Endothelial cell of umbilical vein (primary cell): ENCODE measurements around the gene AMPH. TPM values are rescaled to one million over a fixed set of nuclear protein-coding genes. Genes with fewer than 3 reads are reported as not detected.

ENCODE experiments used
- BruUV-seq: library from RNA; stranded (reverse); fragments of 400-500 nt; replicated peaks from 2 replicates; lab custom pipeline; 2021; lab: Mats Ljungman, UMichigan
- CTCF ChIA-PET: fragments of 300-600, 350-600 bp; sonication (Branson Sonifier 250); formaldehyde crosslinking; loops from one replicate; lab custom pipeline; 2021; ENCODE audit warnings: antibody characterized with exemption, inconsistent platforms; lab: Charles Lee
- POLR2A ChIA-PET: fragments of 300-600, 350-600 bp; sonication (Branson Sonifier 250); formaldehyde crosslinking; loops from one replicate; lab custom pipeline; 2021; ENCODE audit warnings: antibody characterized with exemption, inconsistent platforms; lab: Charles Lee
- DNase-seq: peaks from one replicate; pipeline ENCODE4 v3.0.0-alpha.2; 2011; ENCODE audit warnings: low read depth, low spot score
- FAIRE-seq: peaks from 2 replicates; lab custom pipeline; 2011; peaks lifted over from hg19 to GRCh38; lab: Jason Lieb, UNC
- H2AFZ ChIP-seq: 2 replicates; pipeline ENCODE4 v1.6.0; 2012; ENCODE audit warnings: low read depth, low read length, control low read depth, inconsistent platforms
- H3K27ac ChIP-seq: 2 replicates; pipeline ENCODE4 v1.5.1; 2011; ENCODE audit warnings: low read depth, mild to moderate bottlenecking, control low read depth, low read length, moderate library complexity; ENCODE audit not compliant: insufficient read depth
- H3K27me3 ChIP-seq, 2 experiments: 2 replicates each; pipeline versions ENCODE4 v1.6.0 to v1.6.1; 2011; ENCODE audit warnings: low read length in 2 of 2, mixed read lengths in 1 of 2; ENCODE audit not compliant: control insufficient read depth in 2 of 2, insufficient read depth in 2 of 2
- H3K36me3 ChIP-seq, 2 experiments: 2 replicates in 1 of 2; 3 replicates in 1 of 2; pipeline ENCODE4 v1.5.1; 2011; ENCODE audit warnings: low read length in 2 of 2, mild to moderate bottlenecking in 1 of 2, moderate library complexity in 1 of 2; ENCODE audit not compliant: control insufficient read depth in 2 of 2, insufficient read depth in 2 of 2; ENCODE audit errors: extremely low read depth in 1 of 2
- H3K4me1 ChIP-seq: 3 replicates; pipeline ENCODE4 v1.5.1; 2011; ENCODE audit warnings: mild to moderate bottlenecking, low read length; ENCODE audit not compliant: control insufficient read depth, insufficient read depth; ENCODE audit errors: extremely low read depth
- H3K4me2 ChIP-seq: 2 replicates; pipeline ENCODE4 v1.6.1; 2011; ENCODE audit warnings: low read length, control low read depth, mixed read lengths; ENCODE audit not compliant: insufficient read depth
- H3K4me3 ChIP-seq, 3 experiments: fragments of 200-600 bp in 1 of 3; sonication (generic), shearing (Covaris generic) in 1 of 3; replicated peaks in 1 of 3; 2 replicates each; pipeline ENCODE4 v1.5.1; 2011 to 2016; ENCODE audit warnings: control low read depth in 3 of 3, low read length in 3 of 3, mild to moderate bottlenecking in 2 of 3, inconsistent platforms in 1 of 3, low read depth in 1 of 3, moderate library complexity in 1 of 3; ENCODE audit not compliant: insufficient read depth in 1 of 3
- H3K79me2 ChIP-seq: 2 replicates; pipeline ENCODE4 v1.6.0; 2012; ENCODE audit warnings: low read length, inconsistent platforms; ENCODE audit not compliant: control insufficient read depth, insufficient read depth
- H3K9ac ChIP-seq: replicated peaks from 2 replicates; pipeline ENCODE3; 2011; ENCODE audit warnings: low read length, control low read depth; ENCODE audit not compliant: insufficient read depth; ENCODE audit errors: extremely low read depth
- H3K9me1 ChIP-seq: replicated peaks from 3 replicates; pipeline ENCODE4 v1.6.0; 2011; ENCODE audit warnings: mild to moderate bottlenecking, low read length; ENCODE audit not compliant: control insufficient read depth, insufficient read depth; ENCODE audit errors: extremely low read depth
- H3K9me3 ChIP-seq: replicated peaks from 2 replicates; pipeline ENCODE4 v1.5.1; 2012; ENCODE audit warnings: low read length, inconsistent platforms; ENCODE audit not compliant: control insufficient read depth, insufficient read depth
- H4K20me1 ChIP-seq: replicated peaks from 2 replicates; pipeline ENCODE3; 2011; ENCODE audit warnings: mild to moderate bottlenecking, low read length; ENCODE audit not compliant: control insufficient read depth, insufficient read depth; ENCODE audit errors: extremely low read depth
- CTCF ChIP-seq, 2 donors: IDR thresholded peaks; 1 replicate in 1 of 2; 2 replicates in 1 of 2; pipeline ENCODE4 v1.5.1; 2011; ENCODE audit warnings: low read length in 2 of 2, mild to moderate bottlenecking in 2 of 2, moderate library complexity in 2 of 2, control low read depth in 1 of 2, inconsistent platforms in 1 of 2, low read depth in 1 of 2; ENCODE audit not compliant: insufficient read depth in 1 of 2; ENCODE audit errors: extremely low read depth in 1 of 2
- FOS ChIP-seq: IDR thresholded peaks from 2 replicates; pipeline ENCODE4 v1.6.1; 2011; ENCODE audit warnings: mild to moderate bottlenecking, low read length, moderate library complexity, borderline replicate concordance; ENCODE audit not compliant: insufficient read depth
- JUN ChIP-seq: IDR thresholded peaks from 2 replicates; pipeline ENCODE4 v1.6.1; 2011; ENCODE audit warnings: borderline replicate concordance, low read depth; ENCODE audit not compliant: insufficient read length, insufficient read depth
- MAX ChIP-seq: IDR thresholded peaks from 2 replicates; pipeline ENCODE4 v1.6.1; 2011; ENCODE audit not compliant: insufficient read depth, insufficient read length
- POLR2AphosphoS5 ChIP-seq: IDR thresholded peaks from 2 replicates; pipeline ENCODE4 v1.6.1; 2012; ENCODE audit warnings: low read depth, mild to moderate bottlenecking, control low read depth, low read length, moderate library complexity; ENCODE audit not compliant: insufficient read depth
- dilution Hi-C: fragments of 300-500 bp; cut with MboI; formaldehyde crosslinking; loops from one replicate; pipeline ENCODE4 v1.15.0; 2019; ENCODE audit warnings: low sequenced_read_pairs; ENCODE audit not compliant: extremely low pct_ligation_motif_present
- intact Hi-C: fragments of 100-400 bp; cut with micrococcal nuclease; formaldehyde crosslinking; loops from one replicate; pipeline ENCODE4 v1.10.0; 2022
- polyA plus RNA-seq, 4 experiments: library from polyadenylated mRNA; depleted of rRNA in 3 of 4; stranded (reverse) in 3 of 4; unstranded in 1 of 4; fragments of >200 nt; gene quantifications; 2 replicates each; pipeline versions ENCODE4 v1.2.1 to v1.2.3, GENCODE V29; 2011 to 2012; ENCODE audit warnings: missing spikeins in 1 of 4
- total RNA-seq: library from RNA; stranded (reverse); gene quantifications from 2 replicates; pipeline ENCODE4 v1.2.3, GENCODE V29; 2021

Gene AMPH
- total and polyA plus RNA-seq, 2 donors (not counting 3 experiments of a cell fraction or from before 2014, with no cell fraction given): 5.2 to 9.2 TPM

GRCh38 chr7:38369816-38370493 lies 261.2 kb downstream of the AMPH start:
- H3K79me2 ChIP-seq: no peaks in the 10 kb centered on the region
- H3K36me3 ChIP-seq: no peaks in the 10 kb centered on the region
- peak overlapping the region; percentile 37 for H3K4me2 ChIP-seq
- TF ChIP-seq CTCF (IDR thresholded peaks at IDR 0.05; ENCODE audit: extremely low read depth in 1 of 2, insufficient read depth in 1 of 2, low read depth in 1 of 2, low read length in 2 of 2): peak; percentile 94 to 98
- TF ChIP-seq FOS: no peak
- DNase-seq (peak; percentile 83), FAIRE-seq (peak; percentile 92)
- ChIA-PET CTCF (interaction anchor here (0.6 to 6.2 kb wide), 30 partner anchors 8 to 468 kb away, joined by 3 to 111 read pairs (median 6); partner anchors contain the start of genes EPDR1 and SFRP4), POLR2A (no interaction called here)
- no peak overlapping the region for H3K4me3 ChIP-seq
- no peaks in the 10 kb centered on the region for H3K9me1 ChIP-seq
- no peaks in the 10 kb centered on the region for H4K20me1 ChIP-seq
- BruUV-seq: no TSS peak
- peaks cover 4% of the 10 kb centered on the region for H3K4me1 ChIP-seq
- H3K27me3 ChIP-seq: no peaks in the 10 kb centered on the region
- dilution Hi-C loops: no loop called here
- H2AFZ ChIP-seq: peak overlapping the region; percentile 93
- no peaks in the 10 kb centered on the region for H3K9me3 ChIP-seq
- H3K27ac ChIP-seq: peak overlapping the region; percentile 41
- peak overlapping the region; percentile 28 for H3K9ac ChIP-seq
- intact Hi-C loops: loop anchor here (1.0 to 2.0 kb wide), 2 partner anchors 15 to 155 kb away; no protein-coding TSS in a partner anchor

GRCh38 chr7:38368191-38368605 lies 263.0 kb downstream of the AMPH start:
- intact Hi-C loops: loop anchor here (2.0 kb wide), 1 partner anchor 153 kb away; no protein-coding TSS in a partner anchor
- DNase-seq (peak; percentile 60), FAIRE-seq (peak; percentile 63)
- Histone ChIP-seq H3K4me3 (no peak overlapping the region), H3K9me3 (no peaks in the 10 kb centered on the region), H3K79me2 (no peaks in the 10 kb centered on the region), H3K36me3 (no peaks in the 10 kb centered on the region), H3K27me3 (no peaks in the 10 kb centered on the region), H3K4me2 (no peak overlapping the region), H3K27ac (no peak overlapping the region), H3K9ac (no peak overlapping the region), H3K4me1 (peaks cover 4% of the 10 kb centered on the region), H4K20me1 (no peaks in the 10 kb centered on the region), H3K9me1 (no peaks in the 10 kb centered on the region), H2AFZ (peak overlapping the region; percentile 74)
- POLR2A ChIA-PET: no interaction called here
- BruUV-seq: no TSS peak
- CTCF ChIA-PET: interaction anchor here (0.5 to 6.2 kb wide), 29 partner anchors 9 to 1166 kb away, joined by 3 to 111 read pairs (median 5); partner anchors contain the start of genes SFRP4, STARD3NL and VPS41
- TF ChIP-seq MAX (no peak), JUN (no peak), POLR2AphosphoS5 (no peak), CTCF (IDR thresholded peaks at IDR 0.05; ENCODE audit: extremely low read depth in 1 of 2, insufficient read depth in 1 of 2, low read depth in 1 of 2, low read length in 2 of 2) (peak; percentile 63 to 83)
- dilution Hi-C loops: no loop called here
